SK-N-SH (cell line): Measurements from ENCODE around the gene HSPBAP1.

Experiments
- CTCF ChIP-seq: fragments of 200-600 bp; sonication (generic); IDR thresholded peaks from 2 replicates; pipeline ENCODE4 v1.6.1; 2017; ENCODE audit warnings: antibody characterized with exemption, mild to moderate bottlenecking, moderate library complexity
- JUND ChIP-seq: IDR thresholded peaks from 2 replicates; pipeline ENCODE4 v1.4.0; 2012
- RAD21 ChIP-seq: IDR thresholded peaks from 2 replicates; pipeline ENCODE4 v1.6.1; 2012; ENCODE audit warnings: mild to moderate bottlenecking, low read length
- RXRA ChIP-seq: IDR thresholded peaks from 2 replicates; pipeline ENCODE4 v1.4.0; 2012; ENCODE audit warnings: low read depth, mild to moderate bottlenecking, borderline replicate concordance
- USF1 ChIP-seq: IDR thresholded peaks from 2 replicates; pipeline ENCODE4 v1.4.0; 2012; ENCODE audit warnings: low read depth, borderline replicate concordance

- TF ChIP-seq CTCF: no peak
- TF ChIP-seq RAD21: no peak
- TF ChIP-seq USF1: no peak
- no peak for TF ChIP-seq JUND
- no peak for TF ChIP-seq RXRA
These were observed 65.4 kb downstream of the HSPBAP1 start for GRCh38 chr3:122728186-122728585.
